ENCODE data around the gene WWP2.
"Not testable (repeated sequence)": the region's sequence is repeated elsewhere in the genome, so short reads cannot be mapped to it uniquely, and the experiment has no call there.

Gene WWP2

DNA sequence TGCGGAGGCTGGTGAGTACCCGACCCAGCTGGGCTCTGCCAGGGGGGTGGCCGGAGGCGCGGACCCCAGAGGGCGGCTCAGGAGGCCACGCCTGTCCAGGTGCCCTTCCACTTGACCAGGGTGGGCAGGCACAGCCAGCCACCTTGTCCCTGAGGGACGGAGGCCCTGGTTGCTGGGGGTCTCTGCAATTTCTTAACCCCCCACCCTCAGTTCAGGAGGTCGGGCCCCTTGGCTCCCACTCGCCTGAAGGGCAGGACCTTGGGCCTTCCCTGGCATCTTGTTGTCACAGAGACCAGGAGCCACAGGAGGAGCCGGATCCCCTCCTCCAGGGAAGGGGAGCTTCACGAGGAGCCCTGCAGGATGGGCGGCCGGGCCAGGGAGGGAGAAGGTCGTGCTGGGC is 190.0 kb downstream of the WWP2 start:
- DNase-seq = not testable (repeated sequence)

DNA sequence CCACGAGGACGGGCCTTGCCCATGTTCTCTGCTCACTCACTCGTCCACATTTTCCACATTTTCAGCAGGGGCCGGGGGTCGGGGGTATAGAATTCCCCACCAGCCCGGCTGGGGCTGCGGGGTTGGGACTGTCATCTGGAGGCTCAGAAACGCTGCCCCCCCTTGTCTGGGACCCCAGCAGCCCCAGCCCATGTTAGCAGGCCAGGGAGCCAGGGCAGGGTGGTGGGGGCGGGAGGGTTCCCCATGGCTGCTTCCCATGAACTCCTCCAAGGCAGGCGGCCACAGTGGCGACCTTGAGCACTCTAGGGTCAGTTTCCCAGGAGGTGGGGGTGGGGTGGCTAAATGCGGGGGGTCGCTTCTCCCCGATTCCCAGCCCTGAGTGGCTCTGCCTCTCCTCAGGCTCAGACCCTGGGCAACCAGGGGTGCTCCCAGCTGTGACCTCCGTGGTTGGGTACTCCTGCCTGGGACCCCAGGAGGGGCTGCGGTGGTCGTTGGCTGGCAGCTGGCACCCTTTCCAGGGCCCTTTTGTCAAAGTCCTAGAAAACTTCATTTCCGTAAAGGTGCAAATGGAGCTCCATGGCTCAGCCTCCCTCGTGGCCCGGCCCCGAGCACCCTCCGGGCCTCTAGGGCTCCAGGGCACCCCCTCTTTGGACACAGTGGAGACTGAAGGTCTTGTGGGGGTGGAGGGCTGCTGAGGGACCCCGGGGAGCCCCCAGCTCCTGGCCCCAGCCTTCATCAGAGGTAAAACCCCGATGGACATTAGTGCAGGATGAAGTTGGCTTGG is 190.6 kb downstream of the WWP2 start:
- peak; percentile 4 for DNase-seq

DNA sequence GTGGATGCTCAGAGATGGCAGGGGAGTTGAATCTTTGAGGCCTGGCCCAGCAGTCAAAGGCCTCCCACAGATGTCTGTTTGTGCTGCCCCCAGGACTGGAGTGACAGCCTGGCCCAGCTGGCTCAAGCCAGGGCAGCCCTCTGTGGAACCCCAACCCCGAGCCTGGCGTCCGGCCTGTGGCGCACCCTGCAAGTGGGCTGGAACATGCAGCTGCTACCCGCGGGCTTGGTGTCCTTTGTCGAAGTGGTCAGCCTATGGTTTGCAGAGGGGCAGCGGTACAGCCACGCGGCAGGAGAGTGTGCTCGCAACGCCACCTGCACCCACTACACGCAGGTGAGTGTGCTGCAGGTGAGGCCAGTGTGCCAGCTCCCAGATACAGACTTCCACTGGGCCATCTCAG is 192.1 kb downstream of the WWP2 start:
- peak; percentile 18 for DNase-seq

DNA sequence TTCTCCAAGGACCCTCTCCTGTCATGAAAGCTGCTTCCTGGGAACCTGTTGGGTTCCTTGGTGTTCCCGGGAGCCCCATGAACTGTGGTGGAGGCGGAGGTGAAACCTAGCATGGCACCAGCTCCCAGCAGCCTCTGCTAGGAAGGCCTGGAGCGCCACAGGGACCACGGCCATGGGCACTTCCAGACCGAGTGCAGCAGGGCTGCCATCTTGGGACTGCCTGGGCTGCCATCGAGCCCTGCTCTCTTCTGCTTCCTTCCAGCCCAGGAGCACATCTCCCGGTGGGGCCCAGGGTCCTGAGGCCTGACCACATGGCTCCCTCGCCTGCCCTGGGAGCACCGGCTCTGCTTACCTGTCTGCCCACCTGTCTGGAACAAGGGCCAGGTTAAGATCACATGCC is 201.2 kb downstream of the WWP2 start:
- not testable (repeated sequence) for DNase-seq

DNA sequence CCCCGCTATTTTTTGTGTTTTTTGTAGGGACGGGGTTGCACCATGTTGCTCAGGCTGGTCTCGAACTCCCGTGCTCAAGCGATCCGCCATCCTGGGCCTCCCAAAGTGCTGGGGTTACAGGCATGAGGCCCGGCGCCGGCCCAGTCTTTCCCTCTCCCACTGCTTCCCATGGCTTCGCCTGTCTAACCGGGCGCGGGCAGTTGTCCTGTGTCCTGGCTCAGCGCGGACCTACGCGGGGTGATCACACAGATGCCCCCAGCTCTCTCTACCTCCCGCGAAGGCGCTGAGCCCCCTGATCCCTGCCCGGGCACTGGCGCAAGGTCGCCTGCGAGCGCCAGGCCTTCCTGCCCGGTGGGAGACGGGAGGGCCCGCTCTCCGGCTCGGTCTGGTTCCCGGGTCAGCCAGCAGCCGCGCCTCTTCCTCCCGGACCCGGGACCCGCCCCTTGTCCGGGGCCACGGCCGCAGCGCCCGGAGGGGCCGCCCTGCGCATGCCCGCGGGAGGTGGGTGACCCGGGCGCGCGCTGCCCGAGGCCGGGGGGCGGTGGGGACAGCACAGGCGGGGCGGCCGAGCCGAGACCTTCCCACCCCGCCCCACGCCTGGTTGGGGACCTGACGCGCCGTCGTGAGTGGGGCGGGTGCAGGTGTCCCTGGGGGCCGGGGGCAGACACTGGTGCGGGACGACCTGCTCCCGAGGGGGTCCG is 203.0 kb downstream of the WWP2 start:
- peak; percentile 44 for DNase-seq

DNA sequence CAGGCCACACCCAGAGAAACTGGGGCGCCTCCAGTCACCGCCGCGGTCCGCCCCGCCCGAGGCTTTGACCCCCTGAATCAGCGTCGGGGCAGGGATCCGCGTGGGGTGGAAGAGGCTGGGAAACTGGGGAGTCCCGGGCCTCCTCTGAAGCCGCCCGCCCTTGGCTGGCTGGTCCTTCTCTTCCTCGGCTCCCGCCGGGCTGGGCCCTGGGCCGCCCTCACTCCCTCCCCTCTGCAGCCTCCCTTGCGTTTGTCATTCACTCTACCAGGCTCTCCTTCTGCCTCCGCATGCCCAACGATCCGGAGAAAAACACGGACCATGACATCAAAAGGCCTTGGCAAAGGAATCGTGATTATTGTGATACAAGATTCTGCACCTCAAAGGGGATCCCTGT is 203.5 kb downstream of the WWP2 start:
- not testable (repeated sequence) for DNase-seq

DNA sequence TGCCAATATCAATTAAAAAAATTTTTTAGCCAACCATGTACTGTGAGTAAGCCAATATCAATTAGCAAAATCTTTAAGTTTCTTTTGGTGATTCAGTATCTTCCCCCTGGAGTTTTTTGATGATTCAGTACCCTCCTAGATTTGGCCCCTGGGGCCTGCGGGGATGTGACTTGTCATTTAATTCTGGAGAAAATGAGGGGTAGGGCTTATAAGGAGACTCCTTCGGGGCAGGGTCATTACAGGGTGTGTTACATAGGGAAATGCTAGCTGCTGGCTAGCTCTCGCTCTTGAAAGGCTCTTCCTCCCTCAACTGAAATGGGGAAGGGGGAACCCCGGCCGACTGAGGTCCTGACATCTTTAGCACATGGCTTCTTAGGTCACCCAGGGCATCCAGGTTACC is 205.6 kb downstream of the WWP2 start:
- DNase-seq = not testable (repeated sequence)

DNA sequence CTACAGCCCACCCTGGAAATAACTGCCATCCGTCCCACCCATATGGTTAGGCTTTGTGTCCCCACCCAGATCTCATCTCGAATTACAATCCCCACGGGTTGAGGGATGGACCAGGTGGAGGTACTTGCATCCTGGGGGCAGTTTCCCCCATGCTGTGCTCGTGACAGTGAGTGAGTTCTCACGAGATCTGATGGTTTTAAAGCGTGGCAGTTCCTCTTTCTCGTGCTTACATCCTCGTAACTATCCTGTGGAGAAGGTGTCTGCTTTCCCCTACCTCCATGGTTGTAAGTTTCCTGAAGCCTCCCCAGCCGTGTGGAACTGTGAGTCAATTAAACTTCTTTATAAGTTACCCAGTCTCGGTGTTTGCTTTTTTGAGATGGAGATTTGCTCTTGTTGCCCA is 206.0 kb downstream of the WWP2 start:
- not testable (repeated sequence) for DNase-seq

DNA sequence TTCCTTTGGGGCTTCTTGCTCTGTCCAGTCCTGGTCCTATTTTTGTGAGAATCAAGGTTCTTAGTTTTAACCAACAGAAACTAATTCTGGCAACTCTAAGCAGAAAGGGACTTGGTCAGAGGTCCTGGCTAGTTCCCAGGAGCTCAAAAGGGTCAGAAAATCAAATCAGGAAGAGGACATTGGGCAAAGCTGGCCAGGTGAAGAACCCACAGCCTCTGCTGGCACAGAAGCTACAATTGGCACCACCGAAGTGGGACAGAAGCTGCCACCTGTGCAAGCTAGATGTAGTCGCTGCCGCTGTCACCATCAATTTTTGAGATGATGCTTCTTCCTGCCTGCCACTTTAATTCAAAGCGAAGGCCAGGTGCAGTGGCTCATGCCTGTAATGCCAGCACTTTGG is 207.5 kb downstream of the WWP2 start:
- DNase-seq = not testable (repeated sequence)

DNA sequence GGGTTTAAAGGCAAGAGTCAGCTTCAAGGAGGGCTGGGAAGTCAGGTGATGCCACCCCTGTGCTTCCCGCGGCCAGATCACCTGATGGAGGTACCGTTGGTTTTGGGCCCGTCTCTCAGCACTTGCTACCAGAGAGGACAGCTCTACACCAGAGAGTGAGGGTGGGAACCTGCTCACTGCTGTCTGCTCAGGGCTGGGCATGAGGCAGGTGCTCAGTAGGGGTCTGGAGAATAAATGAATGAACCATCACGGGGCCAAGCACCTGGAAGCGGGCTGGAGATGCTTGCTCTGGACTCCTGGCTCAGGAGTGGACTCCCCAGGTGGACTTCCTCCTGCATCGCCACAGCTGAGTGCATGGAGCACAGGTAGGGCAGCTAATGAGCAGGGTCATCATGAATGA is 210.0 kb downstream of the WWP2 start:
- DNase-seq = not testable (repeated sequence)

DNA sequence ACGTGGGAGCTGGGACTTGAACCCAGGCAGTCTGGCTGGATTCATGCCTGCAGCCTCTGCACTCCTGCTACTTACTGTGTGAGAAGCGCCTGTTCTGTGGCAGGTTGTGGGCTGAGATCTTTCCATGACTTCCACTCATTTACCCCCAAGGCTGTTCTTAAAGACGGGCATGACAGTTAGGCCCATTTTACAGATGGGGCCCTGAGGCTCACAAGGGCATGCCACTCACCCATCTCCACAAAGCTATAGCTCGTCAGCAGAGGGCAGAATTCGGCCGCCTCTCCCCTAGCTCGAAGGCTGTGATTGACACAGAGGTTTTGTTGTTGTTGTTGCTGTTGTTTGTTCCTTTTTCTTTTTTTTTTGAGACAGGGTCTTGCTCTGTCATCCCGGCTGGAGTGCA is 210.8 kb downstream of the WWP2 start:
- DNase-seq = not testable (repeated sequence)

DNA sequence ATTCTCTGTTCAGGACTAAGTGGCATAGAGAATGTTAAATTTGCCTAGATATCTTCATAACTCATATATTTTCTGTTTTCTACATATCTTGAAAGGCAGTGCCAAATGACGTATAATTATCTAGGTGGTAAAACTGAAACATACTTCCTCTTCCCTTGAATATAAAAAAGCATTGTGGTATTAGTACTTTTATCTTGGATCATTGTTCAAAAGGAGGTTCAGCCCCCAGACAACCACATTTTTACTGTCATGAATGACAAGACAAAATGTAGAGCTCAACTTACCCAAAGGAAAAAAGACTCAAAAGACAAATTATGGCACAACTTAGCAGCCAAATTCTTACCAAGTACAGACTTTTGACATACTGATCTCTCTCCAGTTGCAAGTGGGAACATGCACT is 223.1 kb downstream of the WWP2 start:
- DNase-seq = not testable (repeated sequence)

Measured in right hindlimb (tissue), 1 donor.